Stimulated activated CD4-positive, alpha-beta T cell treated with anti-CD3 and anti-CD28 coated beads, Interleukin-1b, Interleukin-23, amount 100 ng/mL, for 48 hours (primary cell): ENCODE measurements around the gene CEP131.
"Not testable (repeated sequence)": the region's sequence is repeated elsewhere in the genome, so short reads cannot be mapped to it uniquely, and the experiment has no call there.

Experiments
- DNase-seq: peaks from one replicate; pipeline ENCODE4 v3.0.0-alpha.2; 2020

CEP131 gene

GRCh38 chr17:81238490-81238814, 15.7 kb upstream of the CEP131 start:
- DNase-seq: no peak

DNA sequence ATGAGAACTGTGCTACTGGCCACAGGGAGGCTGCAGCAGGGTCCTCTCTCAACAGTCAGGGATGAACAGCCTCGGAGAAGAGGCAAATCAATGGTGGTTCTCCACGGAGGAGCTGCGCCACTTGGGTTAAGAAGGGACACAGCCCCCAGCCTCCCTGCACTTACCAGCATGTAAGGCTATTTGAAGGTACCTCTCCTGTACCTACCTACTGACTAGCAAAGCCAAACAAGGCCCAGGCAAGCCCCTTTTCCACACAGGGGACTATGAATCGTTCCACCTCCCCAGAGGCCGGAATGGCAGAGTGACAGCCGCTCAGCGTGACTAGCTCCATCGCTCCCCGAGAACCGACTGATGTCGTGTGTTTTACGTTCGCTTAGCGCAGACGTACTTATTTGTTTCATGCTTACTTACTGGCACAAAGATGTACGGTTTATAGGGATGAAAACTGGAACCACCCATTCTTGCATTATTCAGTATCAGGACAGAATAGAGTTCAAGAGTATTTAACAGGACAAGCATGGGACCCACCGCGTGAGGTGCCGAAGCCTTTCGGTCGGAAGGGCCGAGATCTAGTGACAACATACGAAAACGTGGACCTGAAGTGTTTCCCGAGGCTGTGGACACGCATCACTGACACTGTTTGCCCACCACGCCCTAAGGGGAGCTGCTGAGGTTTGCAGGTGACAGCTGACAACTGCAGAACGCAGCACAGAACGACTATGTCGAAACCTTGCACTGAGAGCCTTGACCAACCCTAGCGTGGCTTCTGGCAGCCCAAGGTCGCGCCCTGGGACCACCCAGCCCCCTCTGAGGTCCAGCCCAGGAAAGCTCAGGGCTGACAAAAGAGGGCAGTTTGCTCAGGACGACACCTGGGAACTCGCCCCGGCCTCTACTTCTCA, 15.1 kb upstream of the CEP131 start:
- DNase-seq: no peak

DNA sequence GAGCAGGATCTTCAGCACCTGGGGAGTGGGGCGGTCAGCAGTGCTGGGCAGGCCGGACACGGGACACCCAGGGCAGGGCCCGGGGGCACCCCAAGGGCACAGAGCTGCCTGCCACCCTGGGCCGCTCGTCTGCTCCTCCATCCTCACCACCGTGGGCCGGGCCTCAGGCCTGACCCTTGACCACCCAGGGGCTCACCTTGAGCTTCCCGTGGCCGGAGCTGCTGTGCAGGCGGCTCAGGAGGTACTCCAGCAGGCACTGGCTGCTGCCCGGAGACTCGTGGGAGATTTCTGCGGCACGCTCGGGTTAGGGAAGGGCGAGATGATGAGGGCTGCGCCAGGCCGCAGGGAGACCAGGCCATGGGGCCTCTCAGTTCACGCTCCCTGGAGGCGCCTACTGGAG, 14.0 kb upstream of the CEP131 start:
- no peak for DNase-seq

- DNase-seq: no peak
Measured at GRCh38 chr17:81235822-81236740, 13.3 kb upstream of the CEP131 start.

DNA sequence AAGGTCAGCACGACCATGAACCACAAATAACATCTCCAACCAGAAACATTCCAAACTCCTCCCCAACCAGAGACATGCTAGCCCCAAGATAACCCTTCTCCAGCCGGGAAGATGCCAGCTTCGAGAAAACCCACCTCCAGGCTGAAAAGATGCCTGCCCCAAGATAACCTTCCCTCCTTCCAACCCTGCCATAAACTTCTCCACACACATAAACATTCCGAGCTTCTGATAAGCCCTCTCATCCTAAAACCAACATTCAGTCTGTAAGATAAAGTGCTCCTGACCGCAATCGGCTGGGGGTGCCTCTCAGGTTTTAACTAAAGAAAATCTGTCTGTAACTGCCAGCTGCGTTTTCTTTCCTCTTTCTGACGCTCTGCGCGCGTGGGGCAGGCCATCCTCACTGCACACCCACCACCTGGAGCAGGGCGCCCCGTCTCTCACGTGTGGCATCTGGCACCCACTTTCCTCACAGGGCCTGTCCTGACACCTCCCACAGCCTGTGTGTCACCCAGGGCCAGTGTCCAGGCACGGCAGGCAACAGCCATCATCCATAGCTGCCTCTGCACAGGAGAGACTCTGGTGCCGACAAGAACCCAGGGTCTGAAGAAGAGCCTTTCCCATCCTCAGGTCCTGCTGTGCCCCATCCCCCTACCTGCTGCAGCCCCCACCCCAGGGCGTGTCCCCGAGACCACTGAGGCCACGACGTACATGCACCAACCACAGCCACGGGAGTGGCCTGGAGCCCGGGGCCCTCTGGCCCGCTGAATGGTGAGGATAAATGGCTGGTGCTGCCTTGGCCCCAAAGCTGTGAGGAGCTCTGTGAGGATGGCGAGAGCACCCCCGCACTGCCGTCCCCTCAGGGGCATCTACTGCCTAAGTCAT, 12.4 kb upstream of the CEP131 start:
- no peak for DNase-seq

GRCh38 chr17:81234506-81234855, 11.7 kb upstream of the CEP131 start:
- no peak for DNase-seq

GRCh38 chr17:81233811-81234505, 11.2 kb upstream of the CEP131 start:
- DNase-seq: no peak

DNA sequence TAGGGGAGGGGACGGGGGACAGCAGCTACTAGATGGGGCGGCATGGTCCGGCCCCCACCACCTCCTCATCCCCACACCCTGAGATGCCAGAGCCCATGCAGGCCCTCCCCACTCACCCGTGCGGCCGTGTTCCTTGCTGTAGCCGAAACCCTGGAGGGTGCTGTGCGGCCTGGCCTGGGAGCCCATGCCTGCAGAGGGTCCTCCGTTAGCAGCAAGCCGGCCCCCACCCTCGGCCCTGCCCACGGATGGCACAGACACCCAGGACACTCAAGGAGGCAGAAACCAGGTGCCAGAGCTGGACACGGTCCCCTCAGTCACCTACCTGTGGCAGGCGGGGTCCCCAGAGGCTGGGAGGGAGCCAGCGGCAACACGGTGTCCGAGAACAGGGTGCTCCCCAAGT, 10.6 kb upstream of the CEP131 start:
- no peak for DNase-seq

DNA sequence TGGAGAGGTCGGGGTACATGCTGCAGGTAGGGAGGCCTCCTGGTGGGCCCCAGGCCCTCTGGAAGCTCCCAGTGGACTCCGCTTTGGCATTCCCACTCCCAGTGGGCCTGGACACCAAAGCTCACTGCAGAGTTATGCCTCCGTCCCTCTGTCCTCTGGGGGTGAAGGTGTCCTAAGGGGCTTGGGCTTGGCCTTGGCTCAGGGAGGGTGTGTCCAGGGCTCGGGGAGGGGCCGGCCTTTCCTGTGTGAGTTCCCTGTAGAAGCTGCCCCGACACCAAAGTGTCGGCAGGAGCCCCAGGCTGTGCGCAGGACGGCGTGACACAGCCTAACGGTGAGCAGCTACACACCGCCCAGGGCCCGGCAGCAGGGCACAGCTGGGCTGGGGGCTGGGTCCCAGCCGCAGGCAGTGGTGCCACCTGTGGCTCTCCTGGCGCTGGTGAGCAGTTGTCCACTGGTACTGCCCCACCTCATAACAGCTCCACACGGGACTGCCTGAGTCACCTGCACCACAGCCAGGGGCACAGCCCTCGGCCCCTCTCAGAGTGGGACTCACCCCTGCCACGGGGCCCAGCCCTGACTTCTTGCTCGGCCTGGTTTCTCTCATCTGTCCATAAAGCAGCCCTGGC, 10.0 kb upstream of the CEP131 start:
- no peak for DNase-seq

- no peak for DNase-seq
Measured at GRCh38 chr17:81231766-81232581, 9.2 kb upstream of the CEP131 start.

DNA sequence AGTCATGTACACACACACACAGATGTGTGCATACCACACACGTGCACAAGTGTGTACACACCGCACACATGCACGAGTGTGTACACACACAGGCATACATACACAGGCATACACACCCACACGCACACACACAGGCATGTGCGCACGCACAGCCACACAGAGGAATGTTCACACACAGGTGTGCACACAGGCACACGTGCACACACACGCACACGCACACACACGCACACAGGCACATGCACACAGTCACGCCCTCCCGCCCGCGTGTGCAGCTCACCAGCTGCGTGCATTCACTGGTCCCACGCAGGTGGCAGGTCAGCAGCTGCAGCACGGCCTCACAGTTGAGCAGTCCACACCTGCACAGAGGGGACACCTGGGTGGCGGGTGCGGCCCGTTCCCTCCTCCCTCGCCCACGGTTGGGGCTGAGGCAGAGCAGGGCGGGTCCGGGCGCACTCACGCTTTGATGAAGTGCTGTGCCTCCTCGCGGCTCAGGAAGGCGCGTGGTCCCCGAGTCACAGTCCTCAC, 8.4 kb upstream of the CEP131 start:
- no peak for DNase-seq

GRCh38 chr17:81230043-81230820, 7.5 kb upstream of the CEP131 start:
- DNase-seq: no peak

DNA sequence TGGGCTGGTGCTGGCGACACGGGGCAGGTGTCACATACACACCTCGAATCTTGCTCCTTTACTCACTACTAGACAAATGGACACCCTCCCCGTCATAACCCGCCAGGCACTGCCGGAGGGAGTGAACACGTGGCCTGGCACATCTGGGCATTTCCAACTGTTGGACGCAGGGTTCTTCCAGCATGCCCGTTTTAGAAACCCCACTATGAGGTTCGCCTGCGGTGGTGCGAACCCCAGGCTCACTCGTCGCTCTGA, 6.8 kb upstream of the CEP131 start:
- no peak for DNase-seq

DNA sequence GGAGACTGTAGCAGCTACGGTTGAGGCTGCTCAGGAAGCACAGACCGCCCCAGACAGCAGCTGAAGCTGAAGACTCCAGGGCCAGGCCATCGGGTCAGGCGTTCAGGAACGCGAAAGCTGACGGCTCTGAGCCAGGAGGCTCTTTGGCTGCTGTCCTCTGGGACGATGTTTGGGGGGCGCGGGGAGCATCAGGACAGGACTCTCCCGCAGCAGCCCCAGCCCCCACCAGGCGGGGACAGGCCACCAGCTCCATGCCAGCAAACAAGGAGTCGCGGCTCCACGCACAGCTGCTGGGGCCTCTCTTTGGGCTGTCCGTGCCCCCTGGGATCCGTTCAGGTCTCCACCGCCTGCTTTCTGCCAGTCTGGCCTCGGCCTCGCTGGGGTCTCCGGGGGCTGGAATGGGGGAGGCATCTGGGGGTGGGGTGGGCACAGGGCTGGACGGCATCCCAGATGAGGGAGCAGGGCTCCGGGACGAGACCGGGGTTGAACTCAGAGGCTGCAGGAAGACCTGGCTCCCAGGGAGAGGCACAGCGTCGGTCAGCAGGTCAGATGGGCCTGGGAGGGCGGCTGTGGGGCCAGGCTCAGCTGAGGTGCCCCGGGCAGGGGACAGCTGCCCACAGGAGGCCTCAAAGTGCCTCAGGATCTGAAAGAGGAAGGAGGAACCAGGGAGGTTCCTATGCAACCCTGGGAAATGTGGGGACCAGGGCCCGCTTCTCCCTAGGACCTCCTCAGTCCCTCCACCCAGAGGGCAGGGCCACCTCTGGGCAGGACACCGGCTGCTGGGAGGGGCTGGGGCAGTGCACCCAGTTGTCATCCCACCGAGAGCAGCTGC, 6.3 kb upstream of the CEP131 start:
- DNase-seq: no peak

- no peak for DNase-seq
Measured at GRCh38 chr17:81228420-81228819, 5.7 kb upstream of the CEP131 start.

DNA sequence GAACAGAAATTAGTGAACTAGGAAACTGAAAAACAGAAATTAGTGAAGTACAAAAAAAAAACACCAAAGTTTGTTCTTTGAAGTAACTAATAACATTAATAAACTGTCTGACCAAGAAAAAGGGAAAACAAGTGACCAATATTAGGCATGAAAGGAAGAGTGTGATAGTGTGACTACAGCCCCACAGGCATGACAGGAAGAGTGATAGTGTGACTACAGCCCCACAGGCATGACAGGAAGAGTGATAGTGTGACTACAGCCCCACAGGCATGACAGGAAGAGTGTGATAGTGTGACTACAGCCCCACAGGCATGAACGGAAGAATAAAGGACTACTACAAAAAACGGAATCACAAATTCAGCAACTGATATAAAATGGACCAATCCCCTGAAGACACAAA, 4.9 kb upstream of the CEP131 start:
- not testable (repeated sequence) for DNase-seq

DNA sequence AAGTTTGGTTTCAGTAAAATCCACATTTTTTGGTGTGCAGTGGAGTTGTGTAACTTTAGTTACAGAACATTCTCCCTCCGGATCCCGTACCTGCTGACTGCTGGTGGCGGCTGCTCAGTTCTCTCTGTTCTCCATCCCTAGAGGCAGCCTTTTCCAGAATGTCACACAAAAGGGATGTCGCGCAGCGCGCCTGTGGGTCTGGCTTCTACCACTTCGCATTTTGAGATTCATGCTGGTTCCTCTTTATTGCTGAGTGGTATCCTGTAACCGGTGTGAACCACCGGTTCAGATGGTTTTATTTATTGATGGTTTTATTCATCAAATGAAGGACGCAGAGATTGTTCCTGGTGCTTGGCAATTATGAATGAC, 981 bp upstream of the CEP131 start:
- no peak for DNase-seq

DNA sequence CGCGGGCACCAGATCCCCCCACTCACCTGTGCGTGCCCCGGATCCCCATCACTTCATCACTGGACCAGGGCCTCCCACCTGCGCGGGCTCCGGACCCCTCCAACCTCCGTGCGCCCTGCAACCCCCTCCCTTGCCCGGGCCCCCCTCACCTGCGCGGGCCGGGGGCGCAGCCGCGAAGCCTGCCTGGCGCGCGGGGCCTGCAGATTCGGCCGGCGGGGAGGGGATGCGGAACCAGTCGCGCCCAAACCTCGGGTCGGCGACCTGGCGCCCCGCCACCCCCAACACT, 202 bp downstream of the CEP131 start:
- no peak for DNase-seq

DNA sequence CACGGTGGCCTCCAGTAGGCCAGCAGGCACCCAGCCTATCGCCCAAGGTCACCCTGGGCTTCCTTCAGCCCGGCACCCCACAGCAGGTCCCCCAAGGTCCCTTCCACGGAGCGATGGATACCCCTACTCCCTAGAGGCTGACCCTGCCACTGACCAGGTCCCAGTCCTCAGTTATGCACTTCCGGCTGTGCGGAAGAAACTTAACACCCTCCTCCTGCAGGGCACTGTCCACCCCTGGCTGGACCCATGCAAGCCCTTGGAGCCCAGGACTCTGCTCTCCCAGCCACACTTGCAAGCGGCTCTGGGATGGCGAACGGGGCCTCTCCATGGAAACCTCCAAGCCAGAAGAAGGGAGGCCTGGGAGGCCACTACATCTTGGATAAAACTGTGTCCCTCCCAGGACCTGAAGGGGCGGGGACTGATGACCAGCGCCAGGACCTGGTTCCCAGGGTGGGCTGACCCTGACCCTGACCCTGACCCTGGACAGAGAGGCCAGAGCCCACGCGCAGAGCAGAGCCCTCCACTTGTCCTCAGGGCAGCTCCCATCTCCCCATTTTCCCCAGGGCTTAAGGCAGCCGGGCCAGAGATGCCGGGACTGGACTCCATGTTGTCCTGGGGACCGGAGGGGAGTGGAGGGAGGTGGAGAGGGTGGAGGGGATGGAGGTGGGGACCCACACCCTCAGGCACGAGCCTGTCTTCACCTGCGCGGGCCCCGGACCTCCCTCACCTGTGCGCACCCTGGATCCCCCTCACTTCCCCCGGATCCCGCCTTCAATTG, 734 bp downstream of the CEP131 start:
- no peak for DNase-seq
